ENCODE measurements around the gene MTMR2.
"Not testable (repeated sequence)": the region's sequence is repeated elsewhere in the genome, so short reads cannot be mapped to it uniquely, and the experiment has no call there.

MTMR2 gene

GRCh38 chr11:95816037-95816436 is 107.9 kb downstream of the MTMR2 start:
- ChIA-PET POLR2A (no interaction called here), CTCF (no interaction called here)
- no peak overlapping the region for H3K4me3 ChIP-seq (ENCODE audit: low read depth, low read length)
- DNase-seq (ENCODE audit: low read depth, low spot score): no peak
- no peak for TF ChIP-seq CTCF (IDR thresholded peaks at IDR 0.05; ENCODE audit: insufficient read depth, low read length, missing control alignments)

GRCh38 chr11:95811052-95811451 is 112.9 kb downstream of the MTMR2 start:
- CTCF ChIA-PET; POLR2A ChIA-PET; H3K4me3 ChIP-seq (ENCODE audit: low read depth, low read length); DNase-seq (ENCODE audit: low read depth, low spot score): not testable (repeated sequence)

- POLR2A ChIA-PET; DNase-seq (ENCODE audit: low read depth, low spot score); H3K4me3 ChIP-seq (ENCODE audit: low read depth, low read length): not testable (repeated sequence)
- CTCF ChIA-PET: interaction anchor here (1.0 kb wide), 1 partner anchor 537 kb away, joined by 3 read pairs; no protein-coding TSS in a partner anchor
These were observed 117.4 kb downstream of the MTMR2 start for GRCh38 chr11:95806464-95806863.

- no peak for TF ChIP-seq CTCF (IDR thresholded peaks at IDR 0.05; ENCODE audit: insufficient read depth, low read length, missing control alignments)
- POLR2A ChIA-PET: no interaction called here
- no peak overlapping the region for H3K4me3 ChIP-seq (ENCODE audit: low read depth, low read length)
- CTCF ChIA-PET: interaction anchor here (1.0 kb wide), 1 partner anchor 538 kb away, joined by 3 read pairs; no protein-coding TSS in a partner anchor
- DNase-seq (ENCODE audit: low read depth, low spot score): no peak
These were observed 118.0 kb downstream of the MTMR2 start for GRCh38 chr11:95805869-95806268.

GRCh38 chr11:95803973-95804372 is 119.9 kb downstream of the MTMR2 start:
- no peak for TF ChIP-seq CTCF (IDR thresholded peaks at IDR 0.05; ENCODE audit: insufficient read depth, low read length, missing control alignments)
- no peak for DNase-seq (ENCODE audit: low read depth, low spot score)
- POLR2A ChIA-PET: no interaction called here
- H3K4me3 ChIP-seq (ENCODE audit: low read depth, low read length): no peak overlapping the region
- CTCF ChIA-PET: no interaction called here

GRCh38 chr11:95802806-95803205 is 121.1 kb downstream of the MTMR2 start:
- TF ChIP-seq CTCF (IDR thresholded peaks at IDR 0.05; ENCODE audit: insufficient read depth, low read length, missing control alignments): no peak
- DNase-seq (ENCODE audit: low read depth, low spot score): no peak
- H3K4me3 ChIP-seq (ENCODE audit: low read depth, low read length): no peak overlapping the region
- ChIA-PET POLR2A (no interaction called here), CTCF (interaction anchor here (1.4 kb wide), 1 partner anchor 34 kb away, joined by 3 read pairs; no protein-coding TSS in a partner anchor)

- CTCF ChIA-PET: interaction anchor here (1.2 kb wide), 1 partner anchor 9 kb away, joined by 3 read pairs; no protein-coding TSS in a partner anchor
- H3K4me3 ChIP-seq (ENCODE audit: low read depth, low read length): no peak overlapping the region
- no peak for DNase-seq (ENCODE audit: low read depth, low spot score)
- TF ChIP-seq CTCF (IDR thresholded peaks at IDR 0.05; ENCODE audit: insufficient read depth, low read length, missing control alignments): no peak
- POLR2A ChIA-PET: no interaction called here
These were observed 123.5 kb downstream of the MTMR2 start for GRCh38 chr11:95800438-95800837.
